ENCODE data around the gene GULP1. TPM values are rescaled to one million over a fixed set of nuclear protein-coding genes. Genes with fewer than 3 reads are reported as not detected.

GULP1 gene
- total RNA-seq, 1 experiment from 2014 or later = 76.0 TPM

DNA sequence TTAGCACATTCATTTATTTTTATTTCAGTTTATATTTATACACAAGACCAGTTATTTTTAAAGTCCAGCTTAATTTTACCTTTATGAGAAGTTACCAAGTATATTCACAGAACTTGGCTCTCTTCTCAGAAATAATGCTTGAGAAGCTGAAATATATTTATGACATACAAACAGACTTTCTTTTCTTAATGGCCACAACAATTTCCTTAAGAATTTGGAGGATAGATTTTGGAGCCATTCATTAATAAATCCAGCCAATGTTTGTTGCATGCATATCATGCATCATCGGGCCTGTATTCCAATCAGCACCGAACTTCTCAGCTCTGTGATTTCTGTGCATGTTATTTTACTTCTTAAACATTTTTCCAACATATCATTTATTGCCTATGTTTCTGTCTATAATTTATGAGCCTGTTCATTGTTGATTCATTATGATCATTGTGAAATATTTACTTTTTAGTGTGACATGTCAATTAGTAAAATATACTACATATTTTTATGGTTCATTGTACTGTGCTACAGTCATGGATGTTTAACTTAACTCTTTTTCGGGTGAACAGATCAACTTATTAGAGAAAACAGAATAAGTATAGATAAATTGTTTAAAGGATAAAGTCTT is 3.5 kb downstream of the GULP1 start:
- ChIA-PET RAD21 (ENCODE audit: low non-redundant PET in 1 of 2, low total read pairs in 2 of 2, uncharacterized antibody in 2 of 2, unreplicated experiment in 2 of 2) (no interaction called here), CTCF (interaction anchor here (1.3 kb wide), 1 partner anchor 452 kb away, joined by 3 read pairs; no protein-coding TSS in a partner anchor), POLR2A (interaction anchor here (1.2 kb wide), 1 partner anchor 14 kb away, joined by 3 read pairs; no protein-coding TSS in a partner anchor)
- DNase-seq (ENCODE audit: low read depth, low spot score) (no peak), ATAC-seq (no peak)
- Histone ChIP-seq H3K4me1 (ENCODE audit: control insufficient read depth in 1 of 2, insufficient read depth in 2 of 2, low read length in 2 of 2) (peaks cover 36 to 73% of the 10 kb centered on the region in 2 experiments), H3K36me3 (ENCODE audit: control insufficient read depth in 1 of 2, insufficient read depth in 2 of 2, low read length in 2 of 2) (peaks cover 0 to 16% of the 10 kb centered on the region in 2 experiments; a peak in 1 of 4 replicates), H2AFZ (ENCODE audit: low read depth, low read length, poor library complexity, severe bottlenecking) (no peak overlapping the region), H4K20me1 (ENCODE audit: insufficient read depth) (no peaks in the 10 kb centered on the region), H3K27me3 (ENCODE audit: insufficient read depth, low read length) (no peaks in the 10 kb centered on the region), H3K4me2 (ENCODE audit: low read length) (peak overlapping the region; percentile 95), H3K4me3 (replicated peaks in 1 of 2; ENCODE audit: low read depth in 1 of 2, low read length in 2 of 2) (peak overlapping the region in 1 of 2 experiments; percentile 90; a peak in 1 of 4 replicates), H3K79me2 (ENCODE audit: insufficient read depth, low read length) (peaks cover 91% of the 10 kb centered on the region), H3K27ac (ENCODE audit: low read depth, low read length) (peak overlapping the region; percentile 98; the same call in 1 of the 2 replicates), H3K9me3 (ENCODE audit: control insufficient read depth in 1 of 2, insufficient read depth in 1 of 2, low read depth in 1 of 2, low read length in 2 of 2) (no peaks in the 10 kb centered on the region; a peak in 2 of 4 replicates), H3K9me2 (ENCODE audit: insufficient read depth) (no peaks in the 10 kb centered on the region), H3K9ac (ENCODE audit: low read length) (peak overlapping the region; percentile 97)
- no peak for TF ChIP-seq SRF (IDR thresholded peaks at IDR 0.05; ENCODE audit: low read depth)
- no peak for TF ChIP-seq CEBPB (IDR thresholded peaks at IDR 0.05; ENCODE audit: low read depth)
- no peak for TF ChIP-seq JUND (IDR thresholded peaks at IDR 0.05)
- no peak for TF ChIP-seq MAX (IDR thresholded peaks at IDR 0.05)
- no TSS peak for BruUV-seq (replicated peaks)
- intact Hi-C loops (cut with micrococcal nuclease) = loop anchor here (5.0 kb wide), 1 partner anchor 753 kb away; no protein-coding TSS in a partner anchor

- Histone ChIP-seq H2AFZ (ENCODE audit: low read depth, low read length, poor library complexity, severe bottlenecking) (no peak overlapping the region), H4K20me1 (ENCODE audit: insufficient read depth) (no peaks in the 10 kb centered on the region), H3K4me3 (replicated peaks in 1 of 2; ENCODE audit: low read depth in 1 of 2, low read length in 2 of 2) (no peak overlapping the region), H3K9ac (ENCODE audit: low read length) (no peak overlapping the region), H3K79me2 (ENCODE audit: insufficient read depth, low read length) (peaks cover 94% of the 10 kb centered on the region), H3K9me2 (ENCODE audit: insufficient read depth) (no peaks in the 10 kb centered on the region), H3K36me3 (ENCODE audit: control insufficient read depth in 1 of 2, insufficient read depth in 2 of 2, low read length in 2 of 2) (peaks cover 0 to 16% of the 10 kb centered on the region in 2 experiments; a peak in 1 of 4 replicates), H3K4me1 (ENCODE audit: control insufficient read depth in 1 of 2, insufficient read depth in 2 of 2, low read length in 2 of 2) (peaks cover 33 to 79% of the 10 kb centered on the region in 2 experiments), H3K9me3 (ENCODE audit: control insufficient read depth in 1 of 2, insufficient read depth in 1 of 2, low read depth in 1 of 2, low read length in 2 of 2) (no peaks in the 10 kb centered on the region; a peak in 2 of 4 replicates), H3K4me2 (ENCODE audit: low read length) (peak overlapping the region; percentile 63; the same call in 1 of the 2 replicates), H3K27ac (ENCODE audit: low read depth, low read length) (peak overlapping the region; percentile 60; the same call in 1 of the 2 replicates), H3K27me3 (ENCODE audit: insufficient read depth, low read length) (no peaks in the 10 kb centered on the region)
- ATAC-seq (no peak), DNase-seq (ENCODE audit: low read depth, low spot score) (no peak)
- CTCF ChIA-PET = no interaction called here
- TF ChIP-seq RAD21 (IDR thresholded peaks at IDR 0.05; ENCODE audit: low read depth) = no peak
- no peak for TF ChIP-seq YY1 (IDR thresholded peaks at IDR 0.05; ENCODE audit: extremely low read depth, insufficient replicate concordance, low read depth, low read length)
- TF ChIP-seq JUND (IDR thresholded peaks at IDR 0.05) = no peak
- BruUV-seq (replicated peaks) = no TSS peak
- RAD21 ChIA-PET (ENCODE audit: low non-redundant PET in 1 of 2, low total read pairs in 2 of 2, uncharacterized antibody in 2 of 2, unreplicated experiment in 2 of 2) = no interaction called here
- intact Hi-C loops (cut with micrococcal nuclease) = loop anchor here (5.0 kb wide), 1 partner anchor 756 kb away; no protein-coding TSS in a partner anchor
- POLR2A ChIA-PET = no interaction called here
Observed at GRCh38 chr2:188297978-188298377, 6.3 kb downstream of the GULP1 start.
